Adrenal gland (tissue), 5 donors: ENCODE data around the gene SEMA6A.

Experiments used
- CTCF ChIP-seq, 6 experiments: fragments of 450-650 bp in 4 of 6; fragments of 200-600 bp in 2 of 6; sonication (generic) in 1 of 6; IDR thresholded peaks; 1 replicate in 5 of 6; 2 replicates in 1 of 6; pipeline versions ENCODE4 v1.5.1 to v1.8.0; 2016 to 2021; ENCODE audit warnings: antibody characterized with exemption in 6 of 6, mild to moderate bottlenecking in 2 of 6, moderate library complexity in 1 of 6
- POLR2A ChIP-seq, 2 donors: fragments of 450-650 bp; IDR thresholded peaks; one replicate each; pipeline ENCODE4 v1.6.1; 2017; ENCODE audit warnings: antibody characterized with exemption in 2 of 2, mild to moderate bottlenecking in 2 of 2, moderate library complexity in 1 of 2
- donor health status: DM: no; HTN: no; CAD: no.

- TF ChIP-seq CTCF (IDR thresholded peaks at IDR 0.05) (no peak), POLR2A (IDR thresholded peaks at IDR 0.05) (no peak)
Measured at GRCh38 chr5:116462500-116462899, 112.1 kb downstream of the SEMA6A start.
